Measurements from ENCODE around the gene RPL27.

The RPL27 gene

GRCh38 chr17:43027091-43028032 is 29.1 kb downstream of the RPL27 start:
- in situ Hi-C loops (cut with HindIII; ENCODE audit: low sequenced_read_pairs) = no loop called here
- H3K4me3 ChIP-seq (ENCODE audit: low read depth, low read length) = no peak overlapping the region
- no peak for TF ChIP-seq CTCF (IDR thresholded peaks at IDR 0.05; ENCODE audit: low read depth, low read length, missing control alignments)
- DNase-seq (ENCODE audit: low read depth) = no peak

DNA sequence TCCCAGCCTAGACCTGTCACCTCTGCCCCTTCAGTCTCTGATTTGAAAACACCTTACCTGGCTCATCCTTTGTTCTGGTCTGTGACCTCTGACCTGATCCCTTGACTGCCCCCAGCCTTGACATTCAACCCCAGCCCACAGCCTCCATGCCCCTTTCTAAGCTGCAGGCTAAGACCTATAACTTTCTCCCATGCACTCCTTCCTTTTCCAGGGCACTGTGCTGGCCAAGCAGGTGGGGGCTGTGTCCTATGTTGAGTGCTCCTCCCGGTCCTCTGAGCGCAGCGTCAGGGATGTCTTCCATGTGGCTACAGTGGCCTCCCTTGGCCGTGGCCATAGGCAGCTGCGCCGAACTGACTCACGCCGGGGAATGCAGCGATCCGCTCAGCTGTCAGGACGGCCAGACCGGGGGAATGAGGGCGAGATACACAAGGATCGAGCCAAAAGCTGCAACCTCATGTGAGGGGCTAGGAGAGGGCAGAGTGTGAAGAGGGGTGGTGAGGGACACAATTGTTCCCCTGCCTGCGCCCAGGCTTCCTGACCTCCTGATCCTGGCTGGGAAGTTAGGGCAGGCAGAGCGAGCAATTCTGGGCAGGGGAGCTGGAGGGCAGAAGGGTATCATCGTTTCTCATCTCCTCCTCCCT is 30.1 kb downstream of the RPL27 start:
- TF ChIP-seq CTCF (IDR thresholded peaks at IDR 0.05; ENCODE audit: low read depth, low read length, missing control alignments) = no peak
- H3K4me3 ChIP-seq (ENCODE audit: low read depth, low read length) = no peak overlapping the region
- in situ Hi-C loops (cut with HindIII; ENCODE audit: low sequenced_read_pairs) = no loop called here
- no peak for DNase-seq (ENCODE audit: low read depth)

- H3K4me3 ChIP-seq (ENCODE audit: low read depth, low read length) = no peak overlapping the region
- no peak for DNase-seq (ENCODE audit: low read depth)
- in situ Hi-C loops (cut with HindIII; ENCODE audit: low sequenced_read_pairs) = no loop called here
- TF ChIP-seq CTCF (IDR thresholded peaks at IDR 0.05; ENCODE audit: low read depth, low read length, missing control alignments) = no peak
Observed at GRCh38 chr17:43030137-43030767, 32.0 kb downstream of the RPL27 start.

GRCh38 chr17:43031666-43032065 is 33.4 kb downstream of the RPL27 start:
- H3K4me3 ChIP-seq (ENCODE audit: low read depth, low read length) = no peak overlapping the region
- in situ Hi-C loops (cut with HindIII; ENCODE audit: low sequenced_read_pairs) = no loop called here
- no peak for TF ChIP-seq CTCF (IDR thresholded peaks at IDR 0.05; ENCODE audit: low read depth, low read length, missing control alignments)
- DNase-seq (ENCODE audit: low read depth) = no peak

DNA sequence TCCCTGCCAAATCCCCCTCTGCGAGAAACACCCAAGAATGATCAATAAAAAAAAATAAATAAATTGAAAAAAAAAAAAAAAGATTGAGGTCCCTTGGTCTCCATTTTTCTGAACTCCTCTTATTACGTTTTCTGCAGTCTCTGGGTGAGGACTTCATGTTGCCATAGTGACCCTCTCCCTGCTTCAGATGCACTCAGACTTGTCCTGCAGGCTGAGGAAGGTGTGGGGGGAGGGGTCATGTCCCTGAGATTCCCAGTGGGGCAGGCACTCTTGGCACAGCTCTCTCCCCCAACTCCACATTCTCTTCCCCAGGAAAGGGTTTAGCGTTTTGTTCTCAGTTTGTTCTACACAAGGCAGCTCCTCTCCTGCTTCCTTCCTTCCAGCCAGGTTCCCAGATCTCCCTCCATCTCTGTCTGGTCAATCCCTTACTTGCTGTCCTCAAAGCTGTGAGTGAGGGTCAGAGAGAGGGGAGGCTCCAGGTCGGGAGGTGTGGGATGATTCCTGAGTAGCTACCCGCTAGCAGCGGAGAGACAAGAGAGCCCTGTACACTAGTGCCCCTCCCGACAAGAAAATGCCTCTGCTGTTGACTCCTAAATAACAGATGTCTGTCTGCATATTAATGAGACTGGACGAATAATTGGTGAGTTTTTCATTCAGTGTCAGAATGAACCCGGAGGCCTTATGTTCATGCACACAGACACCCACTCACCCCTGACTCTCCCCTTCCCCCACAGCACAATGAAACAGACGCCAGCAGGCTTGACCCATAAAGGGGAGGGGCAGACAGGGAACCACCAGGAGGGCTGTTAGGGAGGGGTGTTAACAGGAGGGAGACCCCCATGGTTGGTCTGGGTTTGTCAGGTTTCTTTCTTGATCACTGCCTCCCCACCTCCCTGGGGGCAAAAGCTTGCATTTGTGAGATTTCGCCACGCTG is 36.0 kb downstream of the RPL27 start:
- in situ Hi-C loops (cut with HindIII; ENCODE audit: low sequenced_read_pairs) = no loop called here
- no peak overlapping the region for H3K4me3 ChIP-seq (ENCODE audit: low read depth, low read length)
- no peak for TF ChIP-seq CTCF (IDR thresholded peaks at IDR 0.05; ENCODE audit: low read depth, low read length, missing control alignments)
- no peak for DNase-seq (ENCODE audit: low read depth)

DNA sequence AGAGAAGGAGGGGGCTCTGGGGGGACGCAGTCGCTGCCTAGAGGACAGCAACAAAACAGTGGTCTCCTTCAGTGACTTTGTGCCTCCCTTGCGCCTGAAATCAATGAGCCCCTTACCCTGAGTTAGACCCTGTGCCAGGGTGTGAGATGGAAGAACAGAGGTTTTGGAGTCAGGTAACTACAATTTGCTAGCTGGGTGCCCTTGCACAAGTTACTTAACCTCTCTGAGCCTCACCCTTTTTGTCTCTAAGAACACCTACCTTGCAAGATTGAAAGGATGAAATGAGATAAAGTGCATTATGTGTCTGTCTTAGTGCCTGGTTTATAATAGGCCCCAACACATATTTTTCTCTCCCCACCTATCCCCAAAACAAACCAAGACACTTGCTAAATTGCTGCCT is 36.7 kb downstream of the RPL27 start:
- no peak overlapping the region for H3K4me3 ChIP-seq (ENCODE audit: low read depth, low read length)
- TF ChIP-seq CTCF (IDR thresholded peaks at IDR 0.05; ENCODE audit: low read depth, low read length, missing control alignments) = no peak
- DNase-seq (ENCODE audit: low read depth) = no peak
- in situ Hi-C loops (cut with HindIII; ENCODE audit: low sequenced_read_pairs) = no loop called here
